ENCODE data around the gene HUWE1.
"Not testable (repeated sequence)": the region's sequence is repeated elsewhere in the genome, so short reads cannot be mapped to it uniquely, and the experiment has no call there.

Gene HUWE1

GRCh38 chrX:53686151-53686885 is at the start of gene HUWE1:
TSS of gene HUWE1 (minus strand) at chrX:53686719. CDS start at chrX:53654107, 32,612 bp downstream.
- peak; percentile 67 for DNase-seq

GRCh38 chrX:53732797-53733196 is 46.3 kb upstream of the HUWE1 start:
- no peak for DNase-seq

GRCh38 chrX:53729751-53730150 is 43.2 kb upstream of the HUWE1 start:
- DNase-seq = no peak

GRCh38 chrX:53728506-53728905 is 42.0 kb upstream of the HUWE1 start:
- no peak for DNase-seq

- no peak for DNase-seq
Observed at GRCh38 chrX:53724872-53725271, 38.4 kb upstream of the HUWE1 start.

GRCh38 chrX:53723381-53723780 is 36.9 kb upstream of the HUWE1 start:
- no peak for DNase-seq

- DNase-seq = not testable (repeated sequence)
Observed at GRCh38 chrX:53721610-53722009, 35.1 kb upstream of the HUWE1 start.

GRCh38 chrX:53719666-53720065 is 33.1 kb upstream of the HUWE1 start:
- not testable (repeated sequence) for DNase-seq

- DNase-seq = no peak
Observed at GRCh38 chrX:53718073-53718472, 31.6 kb upstream of the HUWE1 start.

- DNase-seq = no peak
Observed at GRCh38 chrX:53717205-53717604, 30.7 kb upstream of the HUWE1 start.

GRCh38 chrX:53716328-53717088 is 30.0 kb upstream of the HUWE1 start:
- no peak for DNase-seq

- no peak for DNase-seq
Observed at GRCh38 chrX:53715346-53715924, 28.9 kb upstream of the HUWE1 start.

GRCh38 chrX:53714580-53715345 is 28.2 kb upstream of the HUWE1 start:
- no peak for DNase-seq

- no peak for DNase-seq
Observed at GRCh38 chrX:53713987-53714579, 27.6 kb upstream of the HUWE1 start.

GRCh38 chrX:53711436-53711835 is 24.9 kb upstream of the HUWE1 start:
- no peak for DNase-seq

GRCh38 chrX:53704854-53705253 is 18.3 kb upstream of the HUWE1 start:
- DNase-seq = no peak

GRCh38 chrX:53704294-53704693 is 17.8 kb upstream of the HUWE1 start:
- no peak for DNase-seq

GRCh38 chrX:53695946-53696549 is 9.5 kb upstream of the HUWE1 start:
- DNase-seq = peak; percentile 22

GRCh38 chrX:53694642-53695041 is 8.1 kb upstream of the HUWE1 start:
- no peak for DNase-seq

- DNase-seq = no peak
Observed at GRCh38 chrX:53688300-53688699, 1.8 kb upstream of the HUWE1 start.

GRCh38 chrX:53685711-53686110 is 808 bp downstream of the HUWE1 start:
- no peak for DNase-seq

All from NCI-H2107 (cell line).